Measurements from ENCODE around the gene MTSS2. TPM values are rescaled to one million over a fixed set of nuclear protein-coding genes. Genes with fewer than 3 reads are reported as not detected.
A peak's percentile ranks its signal among the peaks of the same experiment; 100 is the strongest.

Gene MTSS2
- total RNA-seq, 1 experiment from 2014 or later, result 64.1 TPM

GRCh38 chr16:70696952-70697593, 11.2 kb upstream of the MTSS2 start:
- Histone ChIP-seq H3K4me3 (ENCODE audit: low read depth, low read length) (no peak overlapping the region), H3K9me3 (no peaks in the 10 kb centered on the region), H3K4me1 (peaks cover 44% of the 10 kb centered on the region), H3K27me3 (replicated peaks; ENCODE audit: control insufficient read depth, insufficient read depth, low read length) (no peaks in the 10 kb centered on the region), H3K36me3 (ENCODE audit: control insufficient read depth, insufficient read depth, low read length) (no peaks in the 10 kb centered on the region; the same call in 1 of the 2 replicates)
- no peak overlapping the region for H3K4me3 Mint-ChIP-seq (ENCODE audit: unreplicated experiment)
- intact Hi-C loops (cut with micrococcal nuclease; ENCODE audit: unreplicated experiment), result no loop called here
- DNase-seq, result no peak
- ChIA-PET CTCF (no interaction called here), POLR2A (no interaction called here)
- no peaks in the 10 kb centered on the region for H3K27me3 Mint-ChIP-seq (ENCODE audit: insufficient read depth, unreplicated experiment)
- H3K36me3 Mint-ChIP-seq (ENCODE audit: insufficient read depth, unreplicated experiment), result peaks cover 22% of the 10 kb centered on the region
- no peaks in the 10 kb centered on the region for H3K9me3 Mint-ChIP-seq (ENCODE audit: unreplicated experiment)
- peaks cover 38% of the 10 kb centered on the region for H3K4me1 Mint-ChIP-seq (ENCODE audit: low read depth, unreplicated experiment)
- TF ChIP-seq CTCF (IDR thresholded peaks at IDR 0.05; ENCODE audit: insufficient read depth in 1 of 2, low read depth in 1 of 2, low read length in 1 of 2, severe bottlenecking in 1 of 2, unreplicated experiment in 1 of 2), result no peak
- BruUV-seq (replicated peaks), result no TSS peak
- peak overlapping the region; percentile 89 for H3K27ac Mint-ChIP-seq (ENCODE audit: unreplicated experiment)

GRCh38 chr16:70696355-70696754, 10.5 kb upstream of the MTSS2 start:
- CTCF ChIA-PET, result no interaction called here
- POLR2A ChIA-PET, result no interaction called here
- Mint-ChIP-seq H3K4me3 (ENCODE audit: unreplicated experiment) (no peak overlapping the region), H3K4me1 (ENCODE audit: low read depth, unreplicated experiment) (peaks cover 38% of the 10 kb centered on the region), H3K9me3 (ENCODE audit: unreplicated experiment) (no peaks in the 10 kb centered on the region), H3K27me3 (ENCODE audit: insufficient read depth, unreplicated experiment) (no peaks in the 10 kb centered on the region), H3K27ac (ENCODE audit: unreplicated experiment) (peak overlapping the region; percentile 89), H3K36me3 (ENCODE audit: insufficient read depth, unreplicated experiment) (peaks cover 22% of the 10 kb centered on the region)
- Histone ChIP-seq H3K4me1 (peaks cover 44% of the 10 kb centered on the region), H3K36me3 (ENCODE audit: control insufficient read depth, insufficient read depth, low read length) (no peaks in the 10 kb centered on the region; the same call in 1 of the 2 replicates), H3K27me3 (replicated peaks; ENCODE audit: control insufficient read depth, insufficient read depth, low read length) (no peaks in the 10 kb centered on the region), H3K4me3 (ENCODE audit: low read depth, low read length) (no peak overlapping the region), H3K9me3 (no peaks in the 10 kb centered on the region)
- TF ChIP-seq CTCF (IDR thresholded peaks at IDR 0.05; ENCODE audit: insufficient read depth in 1 of 2, low read depth in 1 of 2, low read length in 1 of 2, severe bottlenecking in 1 of 2, unreplicated experiment in 1 of 2), result no peak
- intact Hi-C loops (cut with micrococcal nuclease; ENCODE audit: unreplicated experiment), result no loop called here
- BruUV-seq (replicated peaks), result no TSS peak
- DNase-seq, result no peak

DNA sequence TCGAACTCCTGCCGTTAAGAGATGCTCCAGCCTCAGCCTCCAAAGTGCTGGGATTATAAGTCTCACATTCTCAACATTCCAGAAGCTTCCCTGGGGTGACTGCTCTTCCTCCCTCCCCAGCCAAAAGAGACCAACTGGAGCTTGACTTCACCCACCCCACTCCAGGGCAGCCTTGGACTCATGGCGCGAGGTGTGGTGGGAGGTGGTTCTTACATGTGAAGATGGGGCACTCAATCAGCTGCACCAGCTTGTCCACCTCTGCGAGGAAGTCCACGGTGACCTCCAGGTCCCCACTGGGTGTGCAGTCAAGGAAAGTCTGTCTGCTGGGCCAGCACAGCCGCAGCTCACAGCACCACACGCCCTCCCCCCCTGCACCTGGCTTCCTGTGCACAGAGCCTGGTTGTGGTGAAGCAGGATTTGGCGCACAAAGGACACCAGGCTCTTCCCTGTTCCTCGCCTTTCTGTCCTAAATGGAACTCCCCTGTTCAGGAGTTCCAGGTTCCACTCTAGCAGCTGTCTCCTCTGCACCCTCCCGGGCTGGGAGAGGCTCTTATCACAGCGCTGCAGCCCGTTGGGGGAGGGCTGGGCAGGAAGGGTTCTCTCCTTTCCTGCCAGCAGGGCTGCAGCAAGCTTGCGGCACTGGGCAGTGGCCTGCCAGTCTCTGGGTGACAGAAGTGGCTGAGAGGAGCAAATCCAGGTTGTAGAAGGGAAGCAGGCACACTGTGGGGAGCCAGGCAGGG, 9.6 kb upstream of the MTSS2 start:
- peak overlapping the region; percentile 89 for H3K27ac Mint-ChIP-seq (ENCODE audit: unreplicated experiment)
- H3K4me1 Mint-ChIP-seq (ENCODE audit: low read depth, unreplicated experiment), result peaks cover 38% of the 10 kb centered on the region
- peaks cover 44% of the 10 kb centered on the region for H3K4me1 ChIP-seq

More for the DNA sequence above, 9.6 kb upstream of the MTSS2 start:
- H3K9me3 ChIP-seq, result no peaks in the 10 kb centered on the region
- BruUV-seq (replicated peaks), result no TSS peak
- no peak for TF ChIP-seq CTCF (IDR thresholded peaks at IDR 0.05; ENCODE audit: insufficient read depth in 1 of 2, low read depth in 1 of 2, low read length in 1 of 2, severe bottlenecking in 1 of 2, unreplicated experiment in 1 of 2)
- H3K36me3 ChIP-seq (ENCODE audit: control insufficient read depth, insufficient read depth, low read length), result no peaks in the 10 kb centered on the region; the same call in 1 of the 2 replicates
- ChIA-PET POLR2A (no interaction called here), CTCF (interaction anchor here (0.9 kb wide), 1 partner anchor 43 kb away, joined by 3 read pairs; no protein-coding TSS in a partner anchor)
- Mint-ChIP-seq H3K9me3 (ENCODE audit: unreplicated experiment) (no peaks in the 10 kb centered on the region), H3K4me3 (ENCODE audit: unreplicated experiment) (no peak overlapping the region), H3K27me3 (ENCODE audit: insufficient read depth, unreplicated experiment) (no peaks in the 10 kb centered on the region), H3K36me3 (ENCODE audit: insufficient read depth, unreplicated experiment) (peaks cover 31% of the 10 kb centered on the region)
- intact Hi-C loops (cut with micrococcal nuclease; ENCODE audit: unreplicated experiment), result no loop called here
- H3K27me3 ChIP-seq (replicated peaks; ENCODE audit: control insufficient read depth, insufficient read depth, low read length), result no peaks in the 10 kb centered on the region
- no peak for DNase-seq
- no peak overlapping the region for H3K4me3 ChIP-seq (ENCODE audit: low read depth, low read length)

All from Caco-2 (cell line).